HG03460 (cell line): Measurements from ENCODE around the gene PRKRA.
"Not testable (repeated sequence)": the region's sequence is repeated elsewhere in the genome, so short reads cannot be mapped to it uniquely, and the experiment has no call there.

Source experiments
- ATAC-seq: cut with Tn5 transposase; IDR thresholded peaks from one replicate; pipeline ENCODE4 v1.9.1; 2021; ENCODE audit not compliant: unreplicated experiment

Gene PRKRA

DNA sequence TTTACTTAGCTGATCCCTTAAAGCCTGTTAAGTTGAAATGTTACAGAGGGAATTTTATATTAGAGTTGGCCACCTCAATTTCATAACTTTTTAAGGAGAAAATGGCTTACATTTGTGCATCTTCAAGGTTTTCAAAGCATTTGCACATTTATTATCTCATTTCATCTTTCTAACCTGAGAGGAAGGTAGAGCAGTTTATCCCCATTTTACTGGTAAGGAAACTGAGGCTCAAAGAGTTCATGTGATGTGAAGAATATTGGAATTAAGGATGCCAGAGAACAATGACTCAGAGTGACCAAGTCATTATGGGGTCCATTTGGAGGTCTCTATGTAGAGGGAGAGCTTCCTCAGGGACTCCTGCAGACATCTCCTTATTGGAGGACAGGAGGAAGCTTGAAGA lies 35.0 kb downstream of the PRKRA start:
- no peak for ATAC-seq

GRCh38 chr2:178414266-178415247 lies 36.4 kb downstream of the PRKRA start:
- ATAC-seq = peak; percentile 82

- peak; percentile 73 for ATAC-seq
Observed at GRCh38 chr2:178413472-178414265, 37.3 kb downstream of the PRKRA start.

- not testable (repeated sequence) for ATAC-seq
Observed at GRCh38 chr2:178412453-178412852, 38.5 kb downstream of the PRKRA start.

DNA sequence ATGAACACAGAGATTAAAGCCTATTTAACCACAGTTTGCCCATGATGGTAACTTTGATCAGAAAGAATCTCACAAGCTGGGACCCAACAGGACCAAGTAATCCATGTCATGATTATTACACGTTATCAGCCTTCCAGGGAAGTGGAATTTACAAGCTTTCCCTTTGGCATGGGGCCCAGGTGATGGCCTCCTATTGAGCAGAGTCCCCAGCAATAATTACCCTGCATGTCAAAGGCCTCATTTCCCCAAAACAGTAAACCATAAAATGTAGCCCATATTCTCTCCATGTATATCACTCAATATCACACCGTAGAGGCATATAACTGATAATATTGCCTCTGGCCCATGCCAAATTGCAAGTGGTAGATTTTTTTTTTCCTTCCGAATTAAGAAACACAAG lies 38.9 kb downstream of the PRKRA start:
- no peak for ATAC-seq

DNA sequence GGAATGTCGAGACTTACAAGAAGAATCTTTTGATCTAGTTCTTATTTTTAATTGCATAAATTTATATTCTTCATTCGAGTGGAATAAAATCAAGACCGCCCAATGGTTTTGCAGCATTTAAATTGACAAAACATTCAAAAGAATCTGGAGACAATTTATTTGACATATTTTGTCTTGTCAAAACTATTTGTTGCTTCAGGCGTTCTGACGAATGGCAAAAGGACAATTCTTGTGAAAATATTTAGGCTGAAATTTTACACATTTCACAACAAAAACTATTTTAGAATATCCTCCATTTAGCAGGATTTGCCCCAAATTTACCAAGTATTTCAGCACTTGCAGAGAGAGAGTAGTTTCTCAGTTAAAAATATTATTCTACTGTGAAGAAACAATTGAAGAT lies 41.7 kb downstream of the PRKRA start:
- no peak for ATAC-seq

- peak; percentile 100 for ATAC-seq
Observed at GRCh38 chr2:178404368-178404767, 46.6 kb downstream of the PRKRA start.

DNA sequence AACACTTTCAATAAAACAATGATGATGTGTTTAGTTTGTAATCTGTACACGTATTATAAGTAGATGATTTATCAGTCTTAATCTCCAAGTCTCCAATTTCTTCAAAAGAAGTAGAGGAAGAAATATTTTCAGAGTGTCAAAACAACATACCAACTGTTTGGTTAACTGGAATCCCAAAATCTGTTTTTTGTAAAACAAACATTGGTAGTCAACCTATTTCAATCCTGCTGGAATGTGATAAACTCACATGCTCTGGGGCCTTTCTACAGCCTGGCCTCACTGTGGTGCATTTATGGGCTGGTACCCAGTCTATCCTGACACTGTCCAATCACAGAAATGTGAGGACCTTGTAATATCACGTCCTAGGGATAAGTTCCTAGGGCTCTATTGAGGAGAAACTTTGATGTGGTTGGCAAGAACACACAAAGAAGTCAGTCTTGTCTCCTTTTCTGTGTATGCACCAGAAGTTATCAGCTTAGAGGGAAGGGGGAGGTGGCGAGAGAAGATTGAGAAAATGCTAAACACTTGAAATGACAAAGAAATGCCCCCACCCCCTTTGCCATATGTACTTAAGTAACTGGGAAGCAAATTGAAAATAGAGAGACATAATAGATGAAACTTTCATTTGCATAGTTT lies 47.2 kb downstream of the PRKRA start:
- ATAC-seq = peak; percentile 41

DNA sequence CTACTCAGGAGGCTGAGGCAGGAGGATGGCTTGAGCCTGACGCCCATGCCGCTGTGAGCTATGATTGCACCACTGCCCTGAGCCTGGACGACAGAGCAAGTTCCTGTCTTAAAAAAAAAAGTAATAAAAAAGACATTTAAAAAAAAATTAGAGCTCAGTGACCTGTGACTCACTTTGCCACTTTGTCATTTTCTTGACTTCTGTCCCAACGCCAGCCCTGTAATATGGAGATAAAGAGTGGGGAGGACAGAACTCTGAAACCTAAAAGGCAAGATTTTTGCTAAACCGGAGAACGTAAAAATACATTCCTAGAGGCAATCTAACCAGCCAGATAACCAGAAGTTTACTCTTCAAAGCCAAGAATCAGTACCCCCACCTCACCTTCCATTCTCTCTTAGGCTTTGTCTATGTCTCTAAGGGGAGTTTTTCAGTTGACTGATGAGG lies 49.0 kb downstream of the PRKRA start:
- ATAC-seq = no peak

- ATAC-seq = peak; percentile 89
Observed at GRCh38 chr2:178397002-178397605, 53.9 kb downstream of the PRKRA start.

DNA sequence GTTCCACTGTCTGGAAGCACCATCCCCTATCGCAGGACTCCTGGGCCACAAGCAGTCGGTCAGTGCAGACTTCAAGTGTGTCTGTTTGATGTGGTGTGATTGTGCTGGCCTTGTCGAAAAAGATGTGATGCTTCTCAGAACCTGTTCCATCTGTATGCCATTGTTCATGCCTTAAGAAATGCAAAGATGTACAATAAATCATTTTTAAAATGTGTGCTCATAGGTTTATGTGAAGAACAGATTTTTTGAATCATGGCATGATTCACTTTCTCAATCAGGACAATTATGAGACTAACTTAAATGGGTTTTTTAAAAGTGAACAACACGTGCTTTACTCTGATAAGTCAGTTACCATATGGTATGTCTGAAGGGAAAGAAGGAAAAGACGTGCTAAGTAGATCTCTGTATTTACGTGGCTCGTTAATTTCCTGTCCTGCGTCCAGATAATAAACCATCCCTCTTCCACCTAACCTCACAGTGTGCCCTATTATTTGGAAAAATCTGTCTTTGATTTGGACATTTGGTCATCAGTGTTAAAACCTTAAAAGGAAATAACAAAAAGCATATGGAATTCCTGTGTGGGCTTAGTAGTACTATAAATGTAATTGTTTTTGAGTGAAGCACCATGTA lies 54.9 kb downstream of the PRKRA start:
- ATAC-seq = no peak

- no peak for ATAC-seq
Observed at GRCh38 chr2:178395295-178395694, 55.7 kb downstream of the PRKRA start.

- ATAC-seq = no peak
Observed at GRCh38 chr2:178394859-178395258, 56.1 kb downstream of the PRKRA start.

DNA sequence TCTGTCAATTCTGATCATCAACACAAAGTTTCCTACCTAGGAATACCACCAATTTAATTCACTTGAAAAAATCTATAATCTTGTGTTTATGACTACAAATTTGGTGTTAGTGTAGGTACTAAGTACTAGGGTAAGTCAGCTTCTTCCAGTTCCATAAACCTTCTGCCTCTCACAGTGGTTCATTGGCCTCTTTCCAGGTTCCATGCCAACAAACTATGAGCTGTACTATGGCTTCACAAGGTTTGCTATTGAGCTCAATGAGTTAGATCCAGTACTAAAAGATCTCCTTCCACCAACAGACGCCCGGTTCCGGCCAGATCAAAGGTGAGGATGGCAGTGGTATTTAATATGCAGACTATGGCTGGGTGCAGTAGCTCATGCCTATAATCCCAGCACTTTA lies 58.8 kb downstream of the PRKRA start:
- ATAC-seq = no peak

DNA sequence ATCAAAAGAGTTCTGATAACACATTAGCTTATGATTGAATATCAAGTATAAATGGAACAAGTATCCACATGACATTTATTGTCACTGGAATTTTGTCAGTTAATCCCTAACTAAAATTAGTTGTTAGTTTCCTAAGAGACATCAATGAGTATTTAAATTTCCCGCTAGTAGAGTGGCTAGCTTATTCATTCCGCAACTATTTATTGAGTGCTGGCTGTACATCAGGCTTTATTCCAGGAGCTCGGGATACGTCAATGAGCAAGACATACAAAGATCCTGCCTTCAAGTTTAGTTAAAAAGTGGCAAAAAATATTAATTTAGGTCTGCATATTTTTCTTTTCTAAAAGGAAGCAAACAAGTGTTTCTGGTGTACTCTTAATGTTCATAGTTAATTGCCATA lies 59.3 kb downstream of the PRKRA start:
- no peak for ATAC-seq

GRCh38 chr2:178388287-178388686 lies 62.7 kb downstream of the PRKRA start:
- no peak for ATAC-seq

- ATAC-seq = no peak
Observed at GRCh38 chr2:178386986-178387597, 63.9 kb downstream of the PRKRA start.

GRCh38 chr2:178385595-178386148 lies 65.3 kb downstream of the PRKRA start:
- ATAC-seq = no peak

DNA sequence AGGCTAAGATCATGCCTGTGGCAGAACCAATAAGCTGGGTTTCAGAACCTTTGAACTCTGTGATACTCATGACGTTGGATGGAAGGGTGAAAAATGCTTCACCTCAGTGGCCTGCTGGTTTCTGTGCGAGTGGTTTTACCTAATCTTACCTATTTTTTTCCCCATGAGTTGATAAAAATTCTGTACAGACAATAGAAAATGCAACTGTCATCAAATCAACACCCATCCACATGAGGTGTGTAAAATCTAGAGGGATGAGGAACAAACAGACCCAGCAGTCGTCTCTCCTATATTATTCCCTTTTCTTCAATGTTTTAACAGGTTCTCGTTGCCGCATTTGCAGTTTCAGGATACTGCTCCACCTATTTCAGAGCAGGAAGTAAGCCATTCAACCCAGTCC lies 67.3 kb downstream of the PRKRA start:
- no peak for ATAC-seq
